Thoracic aorta endothelial cell (primary cell): Measurements from ENCODE around the gene MAGEA9B. TPM values are rescaled to one million over a fixed set of nuclear protein-coding genes. Genes with fewer than 3 reads are reported as not detected.

Experiments used
- total RNA-seq: library from RNA; depleted of rRNA; stranded (reverse); fragments of >200 nt; gene quantifications from 2 replicates; pipeline ENCODE4 v1.2.3, GENCODE V29; 2012

Gene MAGEA9B, protein sequence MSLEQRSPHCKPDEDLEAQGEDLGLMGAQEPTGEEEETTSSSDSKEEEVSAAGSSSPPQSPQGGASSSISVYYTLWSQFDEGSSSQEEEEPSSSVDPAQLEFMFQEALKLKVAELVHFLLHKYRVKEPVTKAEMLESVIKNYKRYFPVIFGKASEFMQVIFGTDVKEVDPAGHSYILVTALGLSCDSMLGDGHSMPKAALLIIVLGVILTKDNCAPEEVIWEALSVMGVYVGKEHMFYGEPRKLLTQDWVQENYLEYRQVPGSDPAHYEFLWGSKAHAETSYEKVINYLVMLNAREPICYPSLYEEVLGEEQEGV
- total RNA-seq = not detected in 2 replicates

DNA sequence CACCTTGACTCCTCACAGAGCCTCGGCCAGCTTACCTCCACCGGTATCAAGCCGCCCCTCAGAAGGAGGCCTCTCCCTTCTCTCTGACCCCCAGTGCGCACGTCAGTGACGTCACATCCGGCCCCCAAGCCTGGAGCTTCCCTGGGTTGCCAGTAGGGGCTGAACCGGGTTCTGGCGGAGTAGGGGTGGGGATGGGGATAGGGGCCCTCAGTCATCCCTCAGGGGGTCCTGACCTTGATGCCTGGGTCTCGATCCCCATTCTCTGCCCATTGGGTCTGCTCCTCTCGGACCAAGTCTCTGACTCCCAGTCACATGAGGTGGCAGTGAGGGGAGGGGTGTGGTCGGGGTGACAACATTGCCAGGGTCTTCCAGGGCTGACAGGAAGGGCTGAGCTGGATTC, at the start of gene MAGEA9B:
Gene MAGEA9B (minus strand): TSS at position 101 of the 400 bp plus-strand sequence. CDS start 4,280 bp downstream, outside the sequence.

DNA sequence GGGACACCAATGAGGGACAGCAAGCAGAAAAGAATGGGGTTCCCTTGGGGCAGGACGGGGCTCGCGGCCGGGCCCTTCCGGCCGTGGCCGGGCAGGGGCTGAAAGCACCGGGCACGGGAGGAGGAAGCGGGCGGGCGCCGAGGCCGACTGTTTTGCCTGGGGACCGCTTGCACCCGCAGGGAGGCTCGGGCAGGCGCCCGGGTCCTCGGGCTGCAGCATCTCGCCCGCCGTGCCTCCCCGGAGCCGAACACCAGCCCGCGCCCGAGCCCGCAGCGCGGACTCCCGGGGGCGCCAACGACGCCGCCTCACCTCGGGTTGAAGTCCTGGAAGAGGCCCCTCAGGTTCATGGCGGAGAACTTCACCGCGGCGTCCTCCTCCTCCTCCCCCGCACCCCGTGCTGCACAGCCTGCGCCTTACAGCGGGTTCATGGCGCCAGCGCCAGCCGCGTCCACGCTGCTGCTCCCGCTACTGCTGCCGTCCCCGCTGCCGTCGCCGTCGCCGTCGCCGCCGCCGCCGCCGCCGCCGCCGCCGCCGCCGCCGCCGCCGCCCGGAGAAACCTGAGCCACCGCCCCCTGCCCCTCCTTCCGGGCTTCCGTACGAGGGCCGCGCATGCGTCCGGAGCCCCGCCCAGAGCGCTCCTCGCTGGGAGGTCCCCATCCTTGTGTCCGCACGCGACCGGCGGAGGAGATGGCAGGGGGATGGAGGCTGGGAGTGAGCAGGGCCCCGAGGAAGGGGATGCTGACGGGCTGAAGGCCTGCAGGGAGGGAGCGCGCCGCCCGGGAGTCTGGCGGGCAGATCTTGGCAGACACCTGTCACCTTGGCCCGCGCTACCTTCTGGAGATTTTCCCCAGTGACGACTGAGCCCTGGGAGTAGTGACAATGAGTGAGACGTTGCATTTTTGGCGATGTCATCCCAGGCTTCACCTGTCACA, 44.2 kb upstream of the MAGEA9B start, which contains the start of gene TMEM185A:
Gene TMEM185A (minus strand): TSS at position 559 of the 932 bp plus-strand sequence. CDS start 212 bp downstream, at position 347.

DNA sequence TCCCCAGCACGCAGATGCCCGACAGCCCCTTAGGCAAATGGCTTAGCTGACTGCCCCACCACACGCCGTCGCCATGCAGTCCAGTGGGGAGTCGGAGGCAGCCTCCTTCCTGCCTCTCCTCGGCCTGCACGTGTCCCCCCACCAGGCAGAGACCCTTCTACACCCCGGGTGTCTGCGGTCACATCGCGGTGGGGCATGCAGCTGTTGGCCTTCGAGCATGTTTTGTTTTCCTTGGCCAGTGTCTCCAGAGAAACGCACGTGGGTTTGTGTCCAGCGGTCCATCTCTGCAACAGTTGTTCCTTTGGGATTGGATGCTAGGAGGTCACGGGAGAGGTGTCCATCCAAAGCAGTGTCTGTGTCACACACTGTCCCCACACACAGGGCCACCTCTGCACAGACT, 8.0 kb upstream of the MAGEA9B start, which contains the start of gene HSFX2:
Gene HSFX2 (minus strand): TSS at position 101 of the 400 bp plus-strand sequence. CDS start 614 bp downstream, outside the sequence.

DNA sequence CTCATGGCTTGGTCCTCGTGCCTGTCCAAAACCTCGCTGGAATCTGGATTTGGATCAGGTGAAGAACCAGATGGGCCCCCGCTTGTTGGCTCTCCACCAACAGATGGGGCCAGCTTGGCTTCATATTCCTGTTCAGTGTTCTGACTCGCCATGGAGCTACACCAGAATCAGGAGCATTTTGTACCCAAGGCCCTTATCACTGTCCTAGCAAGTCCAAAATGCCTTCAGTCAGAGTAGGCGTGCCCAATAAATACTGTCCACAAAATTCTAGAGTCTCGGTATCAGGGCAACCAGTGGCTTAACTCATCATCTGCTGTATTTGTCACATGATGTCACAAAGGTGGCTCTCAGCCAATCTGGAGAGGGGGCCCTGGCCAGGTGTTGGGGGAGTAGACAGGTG, 37.6 kb downstream of the MAGEA9B start, which contains the start of gene HSFX3:
Gene HSFX3 (minus strand): TSS at position 224 of the 400 bp plus-strand sequence. CDS start 72 bp downstream, at position 152.

DNA sequence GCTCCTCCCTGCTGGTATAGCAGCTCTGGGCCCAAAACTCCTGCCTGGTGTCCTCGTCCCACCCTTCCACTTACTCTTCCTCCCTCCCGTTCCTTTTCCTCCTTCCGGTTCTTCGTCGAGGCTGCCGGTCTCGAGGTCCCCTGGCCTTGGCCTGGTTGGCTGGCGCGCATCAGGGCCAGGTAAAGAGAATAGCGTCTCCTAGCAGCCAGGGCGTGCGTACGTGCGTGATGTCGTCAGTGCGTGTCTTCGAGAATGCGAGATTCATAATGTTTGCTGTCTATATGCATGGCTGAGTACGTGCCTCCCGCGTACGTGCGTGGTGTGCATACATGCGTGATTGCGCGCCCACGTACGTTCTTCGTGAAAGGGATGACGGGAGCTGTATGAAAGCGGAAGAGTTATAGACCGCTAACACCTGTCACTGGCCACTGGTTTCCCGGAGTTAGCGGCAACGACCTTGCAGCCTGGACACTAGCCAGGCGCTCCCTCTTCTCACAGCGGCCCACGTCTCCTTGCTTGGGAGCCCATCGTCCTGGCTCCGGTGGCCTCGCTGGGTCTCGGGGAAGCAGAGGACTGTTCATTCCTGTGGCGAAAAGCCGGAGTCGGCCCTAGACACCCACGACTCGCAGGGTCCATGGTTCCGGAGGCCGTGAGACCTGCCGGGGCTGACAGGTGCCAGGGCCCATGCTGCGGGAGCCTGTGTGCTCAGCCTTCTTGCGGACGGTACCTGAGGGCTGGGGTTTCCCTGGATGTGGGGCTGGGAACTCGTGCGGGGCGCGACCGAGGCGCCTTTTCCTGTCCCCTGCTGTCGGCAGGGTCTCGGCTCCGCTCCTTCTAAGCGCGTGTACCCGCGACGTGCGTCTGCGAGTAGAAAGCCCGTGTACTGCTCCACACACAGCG, 46.4 kb downstream of the MAGEA9B start, which contains the start of gene EOLA1:
Gene EOLA1 (plus strand): TSS at position 392 of the 900 bp plus-strand sequence. CDS start 4,619 bp downstream, outside the sequence.

Other genes starting within 250 kb of the MAGEA9B start
- 31.5 and 38.4 TPM in 2 replicates for gene IDS, start 82.2 kb downstream of the MAGEA9B start, total RNA-seq
- 11.8 and 12.1 TPM in 2 replicates for gene EOLA1, start 46.4 kb downstream of the MAGEA9B start, total RNA-seq
- gene HSFX3, start 37.5 kb downstream of the MAGEA9B start, total RNA-seq = not detected in 2 replicates
- gene HSFX2, start 7.9 kb upstream of the MAGEA9B start, total RNA-seq = 0.13 TPM in 1 of 2 replicates, not detected in the other
- 12.5 and 13.0 TPM in 2 replicates for gene TMEM185A, start 44.3 kb upstream of the MAGEA9B start, total RNA-seq
- gene MAGEA11, start 124.6 kb upstream of the MAGEA9B start, total RNA-seq = not detected in 2 replicates
- 0.43 and 0.53 TPM in 2 replicates for gene HSFX1, start 186.6 kb upstream of the MAGEA9B start, total RNA-seq
- gene MAGEA9, start 194.5 kb upstream of the MAGEA9B start, total RNA-seq = not detected in 2 replicates